Measurements from ENCODE around the gene HECW1. TPM values are rescaled to one million over a fixed set of nuclear protein-coding genes. Genes with fewer than 3 reads are reported as not detected.

HECW1 gene
- total RNA-seq, 1 donor from 2014 or later = 68.7 TPM

DNA sequence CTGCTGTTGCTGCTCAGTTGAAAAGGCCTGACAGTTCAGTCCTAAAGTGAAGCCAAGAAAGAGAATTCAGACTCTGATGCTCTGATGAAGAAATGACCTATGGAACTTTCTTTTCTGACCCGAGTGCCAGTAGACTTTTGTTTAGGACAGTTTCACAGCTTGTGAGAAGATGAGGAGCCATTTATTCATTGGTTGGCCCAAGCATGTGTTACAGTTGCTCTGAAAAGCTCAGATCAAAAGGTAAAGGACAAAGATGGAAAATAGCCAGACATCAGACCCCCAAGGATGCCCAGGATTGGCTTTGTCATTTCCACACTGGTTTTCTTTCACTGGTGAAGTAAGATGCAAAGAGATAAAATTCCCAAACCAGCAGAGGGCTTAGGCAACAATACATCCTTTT is 321.2 kb downstream of the HECW1 start:
- TF ChIP-seq, protein P1, sequence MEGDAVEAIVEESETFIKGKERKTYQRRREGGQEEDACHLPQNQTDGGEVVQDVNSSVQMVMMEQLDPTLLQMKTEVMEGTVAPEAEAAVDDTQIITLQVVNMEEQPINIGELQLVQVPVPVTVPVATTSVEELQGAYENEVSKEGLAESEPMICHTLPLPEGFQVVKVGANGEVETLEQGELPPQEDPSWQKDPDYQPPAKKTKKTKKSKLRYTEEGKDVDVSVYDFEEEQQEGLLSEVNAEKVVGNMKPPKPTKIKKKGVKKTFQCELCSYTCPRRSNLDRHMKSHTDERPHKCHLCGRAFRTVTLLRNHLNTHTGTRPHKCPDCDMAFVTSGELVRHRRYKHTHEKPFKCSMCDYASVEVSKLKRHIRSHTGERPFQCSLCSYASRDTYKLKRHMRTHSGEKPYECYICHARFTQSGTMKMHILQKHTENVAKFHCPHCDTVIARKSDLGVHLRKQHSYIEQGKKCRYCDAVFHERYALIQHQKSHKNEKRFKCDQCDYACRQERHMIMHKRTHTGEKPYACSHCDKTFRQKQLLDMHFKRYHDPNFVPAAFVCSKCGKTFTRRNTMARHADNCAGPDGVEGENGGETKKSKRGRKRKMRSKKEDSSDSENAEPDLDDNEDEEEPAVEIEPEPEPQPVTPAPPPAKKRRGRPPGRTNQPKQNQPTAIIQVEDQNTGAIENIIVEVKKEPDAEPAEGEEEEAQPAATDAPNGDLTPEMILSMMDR (IDR thresholded peaks at IDR 0.05; ENCODE audit: partially characterized antibody, unreplicated experiment) = no peak
- Mint-ChIP-seq H3K27me3 (ENCODE audit: unreplicated experiment) (peaks cover 1% of the 10 kb centered on the region), H3K4me1 (ENCODE audit: low read depth, unreplicated experiment) (peaks cover 6% of the 10 kb centered on the region), H3K4me3 (ENCODE audit: unreplicated experiment) (no peak overlapping the region), H3K9me3 (ENCODE audit: unreplicated experiment) (no peaks in the 10 kb centered on the region), H3K27ac (ENCODE audit: unreplicated experiment) (no peak overlapping the region), H3K36me3 (ENCODE audit: unreplicated experiment) (no peaks in the 10 kb centered on the region)
- no peak for DNase-seq

DNA sequence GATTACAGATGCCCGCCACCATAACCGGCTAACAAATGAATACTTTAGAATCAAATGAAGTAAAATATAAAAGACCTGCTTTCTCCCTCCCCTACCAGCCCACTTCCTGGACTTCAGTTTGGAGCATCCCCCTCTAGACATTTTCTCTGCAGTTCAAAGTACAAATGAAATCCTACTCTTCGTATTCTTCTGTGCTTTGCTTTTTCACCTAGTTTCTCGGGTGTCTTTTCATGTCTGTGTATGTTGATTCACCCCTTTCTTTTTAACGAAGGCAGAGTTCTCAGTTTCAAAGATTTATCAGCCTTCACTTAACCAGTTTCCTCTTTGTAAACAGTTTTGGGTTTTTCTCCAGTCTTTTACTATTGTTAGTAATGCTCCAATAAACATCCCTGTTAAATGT is 324.6 kb downstream of the HECW1 start:
- H3K4me3 Mint-ChIP-seq (ENCODE audit: unreplicated experiment) = no peak overlapping the region
- no peaks in the 10 kb centered on the region for H3K27me3 Mint-ChIP-seq (ENCODE audit: unreplicated experiment)
- H3K4me1 Mint-ChIP-seq (ENCODE audit: low read depth, unreplicated experiment) = peaks cover 8% of the 10 kb centered on the region
- H3K36me3 Mint-ChIP-seq (ENCODE audit: unreplicated experiment) = no peaks in the 10 kb centered on the region
- no peaks in the 10 kb centered on the region for H3K9me3 Mint-ChIP-seq (ENCODE audit: unreplicated experiment)
- H3K27ac Mint-ChIP-seq (ENCODE audit: unreplicated experiment) = no peak overlapping the region
- TF ChIP-seq, protein P1 (IDR thresholded peaks at IDR 0.05; ENCODE audit: partially characterized antibody, unreplicated experiment) = no peak
- no peak for DNase-seq

DNA sequence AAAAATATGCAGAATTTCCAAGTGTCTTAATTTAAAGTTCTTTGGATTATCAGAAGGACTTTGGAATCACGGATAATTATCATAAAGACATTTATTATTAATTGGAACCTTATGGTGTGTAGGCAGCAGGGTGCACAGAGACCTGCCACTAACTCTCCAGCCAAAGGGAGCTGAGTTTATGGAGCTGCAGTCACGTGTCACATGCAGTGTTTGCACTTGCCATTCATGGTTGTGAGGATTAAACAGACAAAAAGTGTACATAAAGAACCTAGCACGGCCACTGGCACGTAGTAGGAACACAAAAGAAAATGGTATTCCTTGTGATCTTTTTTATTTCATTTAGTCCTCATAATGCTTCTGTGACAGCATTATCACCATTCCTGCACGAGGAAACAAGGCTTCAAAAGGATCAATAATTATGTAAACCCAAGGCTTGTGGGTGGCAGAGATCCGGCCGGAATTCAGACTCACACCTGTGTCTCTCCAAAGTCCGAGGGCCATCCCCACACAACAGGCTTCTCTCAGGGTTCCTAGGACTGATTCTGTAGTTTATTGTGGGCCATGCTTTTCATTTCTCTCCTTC is 326.5 kb downstream of the HECW1 start:
- Mint-ChIP-seq H3K27me3 (ENCODE audit: unreplicated experiment) (no peaks in the 10 kb centered on the region), H3K4me1 (ENCODE audit: low read depth, unreplicated experiment) (peaks cover 8% of the 10 kb centered on the region), H3K9me3 (ENCODE audit: unreplicated experiment) (no peaks in the 10 kb centered on the region), H3K4me3 (ENCODE audit: unreplicated experiment) (no peak overlapping the region), H3K36me3 (ENCODE audit: unreplicated experiment) (peaks cover 18% of the 10 kb centered on the region), H3K27ac (ENCODE audit: unreplicated experiment) (no peak overlapping the region)
- TF ChIP-seq, protein P1 (IDR thresholded peaks at IDR 0.05; ENCODE audit: partially characterized antibody, unreplicated experiment) = no peak
- no peak for DNase-seq

DNA sequence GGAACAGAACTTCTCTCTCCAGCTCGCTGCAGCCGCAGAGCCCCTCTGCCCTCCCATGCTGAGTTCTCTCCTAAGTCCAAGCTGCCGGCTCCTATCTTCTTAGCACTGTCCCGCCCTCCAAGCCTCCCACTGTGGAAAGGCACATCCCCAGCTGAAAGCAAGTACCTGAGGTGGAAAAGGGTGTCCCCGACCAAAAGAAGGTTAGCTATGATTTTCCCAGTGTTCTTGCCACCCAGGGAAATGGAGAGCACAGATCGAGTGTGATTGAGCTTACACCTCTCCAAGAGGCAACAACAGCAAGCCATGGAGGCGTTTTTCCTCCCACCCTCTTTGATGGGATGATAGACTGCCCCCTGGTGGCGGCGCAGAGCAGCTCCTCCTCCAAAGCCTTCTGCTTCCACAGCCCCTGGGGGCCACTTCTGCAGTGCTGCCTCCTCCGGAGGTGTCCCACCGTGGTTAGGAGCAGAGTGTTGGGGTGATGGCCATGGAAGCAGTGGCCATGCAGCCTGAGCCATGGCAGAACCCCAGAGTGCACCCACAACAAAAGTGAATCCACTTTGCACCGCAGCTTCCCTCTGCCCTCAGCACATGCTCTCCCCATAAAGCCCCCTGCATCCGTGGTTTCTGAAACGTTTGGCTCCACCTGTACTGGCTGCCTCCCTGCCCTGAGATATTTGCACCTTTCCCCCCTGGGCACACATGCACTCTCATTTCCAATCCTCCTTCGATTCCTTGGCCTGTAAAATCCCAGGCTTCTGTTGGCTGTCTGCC is 327.4 kb downstream of the HECW1 start:
- Mint-ChIP-seq H3K9me3 (ENCODE audit: unreplicated experiment) (no peaks in the 10 kb centered on the region), H3K27me3 (ENCODE audit: unreplicated experiment) (peaks cover 2% of the 10 kb centered on the region), H3K36me3 (ENCODE audit: unreplicated experiment) (peaks cover 23% of the 10 kb centered on the region), H3K4me3 (ENCODE audit: unreplicated experiment) (no peak overlapping the region), H3K27ac (ENCODE audit: unreplicated experiment) (peak overlapping the region; percentile 3), H3K4me1 (ENCODE audit: low read depth, unreplicated experiment) (peaks cover 8% of the 10 kb centered on the region)
- TF ChIP-seq, protein P1 (IDR thresholded peaks at IDR 0.05; ENCODE audit: partially characterized antibody, unreplicated experiment) = peak; percentile 96
- peak; percentile 78 for DNase-seq

All from glutamatergic neuron (in vitro differentiated cells).